Spleen (tissue), 11 donors: ENCODE results near the gene TNNT2. TPM values are rescaled to one million over a fixed set of nuclear protein-coding genes. Genes with fewer than 3 reads are reported as not detected.

Experiments used
- DNase-seq: peaks from one replicate; pipeline ENCODE4 v3.0.0-alpha.2; 2020
- H3K27ac ChIP-seq, 8 donors: fragments of 200-600 bp; sonication (generic) in 7 of 8; 1 replicate in 4 of 8; 2 replicates in 4 of 8; pipeline versions ENCODE4 v1.5.0 to v1.8.0; 2016 to 2021; ENCODE audit warnings: inconsistent platforms in 4 of 8, mild to moderate bottlenecking in 4 of 8, moderate library complexity in 1 of 8
- H3K27me3 ChIP-seq, 7 donors: fragments of 200-600 bp; sonication (generic) in 6 of 7; replicated peaks in 1 of 7; 1 replicate in 4 of 7; 2 replicates in 3 of 7; pipeline versions ENCODE4 v1.5.0 to v1.8.0; 2016 to 2021; ENCODE audit warnings: inconsistent platforms in 3 of 7, mild to moderate bottlenecking in 1 of 7
- H3K36me3 ChIP-seq, 6 donors: fragments of 200-600 bp; sonication (generic) in 5 of 6; 1 replicate in 4 of 6; 2 replicates in 2 of 6; pipeline versions ENCODE4 v1.5.0 to v1.8.0; 2016 to 2021; ENCODE audit warnings: inconsistent platforms in 2 of 6
- H3K4me1 ChIP-seq, 6 donors: fragments of 200-600 bp; sonication (generic) in 5 of 6; 1 replicate in 3 of 6; 2 replicates in 3 of 6; pipeline versions ENCODE4 v1.5.0 to v1.8.0; 2016 to 2021; ENCODE audit warnings: inconsistent platforms in 3 of 6
- H3K4me3 ChIP-seq, 8 donors: fragments of 200-600 bp; sonication (generic) in 7 of 8; 1 replicate in 4 of 8; 2 replicates in 4 of 8; pipeline versions ENCODE4 v1.5.0 to v1.8.0; 2016 to 2021; ENCODE audit warnings: inconsistent platforms in 4 of 8, mild to moderate bottlenecking in 4 of 8, moderate library complexity in 2 of 8
- H3K9me3 ChIP-seq, 8 donors: fragments of 200-600 bp; sonication (generic) in 7 of 8; 1 replicate in 4 of 8; 2 replicates in 4 of 8; pipeline versions ENCODE4 v1.5.0 to v1.8.0; 2016 to 2021; ENCODE audit warnings: inconsistent platforms in 4 of 8
- POLR2A ChIP-seq, 3 donors: fragments of 450-650 bp; IDR thresholded peaks; one replicate each; pipeline ENCODE4 v1.5.1; 2017; ENCODE audit warnings: antibody characterized with exemption in 3 of 3, mild to moderate bottlenecking in 1 of 3
- POLR2AphosphoS5 ChIP-seq, 3 donors: sonication (generic); formaldehyde crosslinking; IDR thresholded peaks; one replicate each; pipeline ENCODE4 v1.5.1; 2017; ENCODE audit warnings: antibody characterized with exemption in 3 of 3
- WGBS, 5 donors: extraction: QIAGEN DNeasy Blood & Tissue Kit in 3 of 5; methylation state at CpG; one replicate each; pipeline versions ENCODE4 v1.1.5 to v1.1.7; 2013 to 2018; 5-methylcytosine and 5-hydroxymethylcytosine counted together
- intact Hi-C: fragments of 100-400 bp; cut with DNase I; formaldehyde crosslinking; loops from one replicate; pipeline ENCODE4 v1.15.0; 2023; ENCODE audit warnings: low total_unique reads
- polyA plus RNA-seq, 3 donors: library from polyadenylated mRNA; stranded (reverse); fragments of 200-250 nt; gene quantifications; one replicate each; pipeline ENCODE4 v1.2.1, GENCODE V29; 2013
- total RNA-seq, 7 donors: library from RNA; depleted of rRNA in 3 of 7; stranded (reverse); fragments of >200 nt in 3 of 7; fragmentation: NEBNext Ultra II Directional in 4 of 7; extraction: Animal tissue kit (Norgen Biotek cat#: 25700) in 4 of 7; gene quantifications; one replicate each; pipeline versions ENCODE4 v1.1.0 to v1.2.1, GENCODE V29; 2016 to 2021
- TF ChIP-seq, protein P1 (sequence below), 11 experiments: fragments of 200-600 bp in 7 of 11; fragments of 450-650 bp in 4 of 11; sonication (generic) in 4 of 11; IDR thresholded peaks in 8 of 11; conservative IDR thresholded peaks in 3 of 11; 1 replicate in 7 of 11; 2 replicates in 4 of 11; pipeline versions ENCODE4 v1.4.0 to v1.8.0; 2016 to 2021; ENCODE audit warnings: antibody characterized with exemption in 11 of 11, inconsistent platforms in 4 of 11, mild to moderate bottlenecking in 1 of 11
- donor health status: healthy with polysubstance abuse.
- donor health status: DM: no; HTN: no; CAD: no; lungs with moderate emphysema.
- donor health status: DM: no; HTN: no; CAD: no.
- donor health status: Bipolar disorder and iron deficiency.
- donor health status: healthy.
- donor health status: DM: no; HTN: no; CAD: no.
- donor health status: DM: yes; HTN: yes; CAD: no.

TNNT2 gene
- total and polyA plus RNA-seq, 10 donors: 0.41 to 3.8 (median 1.2) TPM; not detected in 5

DNA sequence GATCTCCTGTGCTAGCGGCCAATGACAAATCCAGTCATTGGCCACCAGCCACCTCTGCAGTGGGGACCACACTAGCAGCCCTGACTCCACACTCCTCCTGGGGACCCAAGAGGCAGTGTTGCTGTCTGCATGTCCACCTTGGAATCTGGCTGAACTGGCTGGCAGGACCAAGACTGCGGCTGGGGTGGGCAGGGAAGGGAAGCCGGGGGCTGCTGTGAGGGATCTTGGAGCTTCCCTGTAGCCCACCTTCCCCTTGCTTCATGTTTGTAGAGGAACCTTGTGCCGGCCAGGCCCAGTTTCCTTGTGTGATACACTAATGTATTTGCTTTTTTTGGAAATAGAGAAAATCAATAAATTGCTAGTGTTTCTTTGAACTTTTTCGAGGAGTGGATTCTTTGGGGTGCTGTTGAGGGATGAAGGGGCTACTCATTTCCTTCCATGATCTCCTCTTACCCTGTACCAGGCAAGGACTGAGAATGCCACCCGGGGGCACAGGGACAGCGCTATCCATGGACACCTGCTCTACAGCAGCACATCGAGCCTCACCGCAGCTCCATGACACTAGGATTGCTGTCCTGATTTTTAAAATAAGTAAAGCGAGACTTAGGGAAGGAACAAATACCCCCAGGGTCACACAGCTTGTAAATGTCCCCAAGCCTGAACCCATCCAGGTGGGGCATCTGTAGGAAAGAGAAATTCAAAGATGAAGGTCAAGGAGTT is 44.7 kb downstream of the TNNT2 start:
- Histone ChIP-seq H3K27me3 (peaks cover 0 to 6% (median 0%) of the 10 kb centered on the region in 7 donors), H3K4me1 (no peaks in the 10 kb centered on the region), H3K36me3 (no peaks in the 10 kb centered on the region), H3K9me3 (no peaks in the 10 kb centered on the region), H3K4me3 (no peak overlapping the region), H3K27ac (no peak overlapping the region)
- 91 to 97% (median 93%) methylated on average over 9 to 10 of the region's 10 CpGs for WGBS, 5 donors
- peak; percentile 53 for DNase-seq
- TF ChIP-seq POLR2A (IDR thresholded peaks at IDR 0.05) (no peak), POLR2AphosphoS5 (IDR thresholded peaks at IDR 0.05) (no peak)
- TF ChIP-seq, protein P1, sequence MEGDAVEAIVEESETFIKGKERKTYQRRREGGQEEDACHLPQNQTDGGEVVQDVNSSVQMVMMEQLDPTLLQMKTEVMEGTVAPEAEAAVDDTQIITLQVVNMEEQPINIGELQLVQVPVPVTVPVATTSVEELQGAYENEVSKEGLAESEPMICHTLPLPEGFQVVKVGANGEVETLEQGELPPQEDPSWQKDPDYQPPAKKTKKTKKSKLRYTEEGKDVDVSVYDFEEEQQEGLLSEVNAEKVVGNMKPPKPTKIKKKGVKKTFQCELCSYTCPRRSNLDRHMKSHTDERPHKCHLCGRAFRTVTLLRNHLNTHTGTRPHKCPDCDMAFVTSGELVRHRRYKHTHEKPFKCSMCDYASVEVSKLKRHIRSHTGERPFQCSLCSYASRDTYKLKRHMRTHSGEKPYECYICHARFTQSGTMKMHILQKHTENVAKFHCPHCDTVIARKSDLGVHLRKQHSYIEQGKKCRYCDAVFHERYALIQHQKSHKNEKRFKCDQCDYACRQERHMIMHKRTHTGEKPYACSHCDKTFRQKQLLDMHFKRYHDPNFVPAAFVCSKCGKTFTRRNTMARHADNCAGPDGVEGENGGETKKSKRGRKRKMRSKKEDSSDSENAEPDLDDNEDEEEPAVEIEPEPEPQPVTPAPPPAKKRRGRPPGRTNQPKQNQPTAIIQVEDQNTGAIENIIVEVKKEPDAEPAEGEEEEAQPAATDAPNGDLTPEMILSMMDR (IDR thresholded peaks at IDR 0.05 in 8 of 11, conservative IDR thresholded peaks at IDR 0.05 in 3 of 11): no peak
- intact Hi-C loops: no loop called here

DNA sequence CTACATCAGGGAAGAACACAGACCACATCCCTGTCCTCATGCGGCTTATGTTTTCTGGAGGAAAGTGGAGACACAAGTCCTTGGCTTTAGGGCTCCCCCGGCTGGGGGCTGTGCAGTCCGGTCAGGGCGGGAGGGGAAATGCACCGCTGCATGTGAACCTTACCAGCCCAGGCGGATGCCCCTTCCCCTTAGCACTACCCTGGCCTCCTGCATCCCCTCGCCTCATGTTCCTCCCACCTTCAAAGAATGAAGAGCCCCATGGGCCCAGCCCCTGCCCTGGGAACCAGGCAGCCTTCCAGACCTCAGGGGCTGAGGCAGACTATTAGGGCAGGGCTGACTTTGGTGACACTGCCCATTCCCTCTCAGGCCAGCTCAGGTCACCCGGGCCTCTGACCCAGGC is 45.5 kb downstream of the TNNT2 start:
- intact Hi-C loops: no loop called here
- WGBS, 5 donors: 82 to 91% (median 90%) methylated on average over 8 of the region's 8 CpGs
- H3K9me3 ChIP-seq: no peaks in the 10 kb centered on the region
- H3K36me3 ChIP-seq: no peaks in the 10 kb centered on the region
- DNase-seq: peak; percentile 66
- no peak overlapping the region for H3K4me3 ChIP-seq
- no peaks in the 10 kb centered on the region for H3K4me1 ChIP-seq
- peaks cover 0 to 6% (median 0%) of the 10 kb centered on the region in 7 donors for H3K27me3 ChIP-seq
- TF ChIP-seq POLR2A (IDR thresholded peaks at IDR 0.05) (no peak), POLR2AphosphoS5 (IDR thresholded peaks at IDR 0.05) (no peak)
- TF ChIP-seq, protein P1 (IDR thresholded peaks at IDR 0.05 in 8 of 11, conservative IDR thresholded peaks at IDR 0.05 in 3 of 11): no peak
- H3K27ac ChIP-seq: no peak overlapping the region

DNA sequence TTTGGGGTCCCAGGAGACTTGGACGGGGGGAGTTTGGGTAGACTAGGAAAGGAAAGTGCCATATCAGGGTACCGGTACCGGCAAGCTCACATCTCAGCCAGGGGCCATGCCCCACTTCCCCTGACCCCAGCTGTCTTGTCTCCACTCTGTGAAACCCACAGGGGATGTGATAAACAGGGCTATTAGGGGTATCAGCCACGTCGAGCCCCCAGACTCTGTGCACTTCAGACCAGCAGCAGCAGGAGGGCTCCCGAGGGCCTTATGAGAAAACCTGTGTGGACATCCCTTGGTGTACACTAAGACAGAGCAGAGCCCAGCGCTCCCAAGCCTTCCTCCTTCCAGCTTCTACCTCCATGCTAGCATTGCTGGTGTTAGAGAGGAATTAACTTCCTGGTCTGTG is 46.3 kb downstream of the TNNT2 start:
- Histone ChIP-seq H3K36me3 (no peaks in the 10 kb centered on the region), H3K27ac (no peak overlapping the region), H3K9me3 (no peaks in the 10 kb centered on the region), H3K4me3 (no peak overlapping the region), H3K27me3 (peaks cover 0 to 6% (median 0%) of the 10 kb centered on the region in 7 donors), H3K4me1 (no peaks in the 10 kb centered on the region)
- TF ChIP-seq POLR2A (IDR thresholded peaks at IDR 0.05) (no peak), POLR2AphosphoS5 (IDR thresholded peaks at IDR 0.05) (no peak)
- TF ChIP-seq, protein P1 (IDR thresholded peaks at IDR 0.05 in 8 of 11, conservative IDR thresholded peaks at IDR 0.05 in 3 of 11): no peak
- intact Hi-C loops: no loop called here
- 73 to 87% (median 83%) methylated on average over 7 of the region's 7 CpGs for WGBS, 5 donors
- peak; percentile 37 for DNase-seq

DNA sequence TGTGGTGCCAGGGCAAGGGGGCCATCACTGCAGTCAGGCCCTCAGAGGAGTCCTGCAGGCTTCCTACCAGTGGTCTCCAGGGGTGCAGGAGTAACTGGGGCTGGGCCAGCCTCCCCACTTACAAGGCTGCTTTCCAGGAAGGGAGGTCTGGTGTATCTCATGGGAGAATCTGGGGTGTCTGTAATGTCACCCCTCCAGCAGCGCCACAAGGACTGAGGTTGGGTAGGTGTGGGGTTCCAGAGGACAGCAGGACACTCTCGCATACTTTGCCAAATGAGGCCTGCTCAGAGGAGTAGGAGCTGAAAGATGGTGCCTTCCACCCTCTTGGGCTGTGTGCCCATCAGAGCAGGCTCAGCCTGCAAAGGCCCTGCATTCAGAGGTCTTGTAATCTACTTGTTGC is 46.9 kb downstream of the TNNT2 start:
- peak; percentile 32 for DNase-seq
- TF ChIP-seq POLR2A (IDR thresholded peaks at IDR 0.05) (no peak), POLR2AphosphoS5 (IDR thresholded peaks at IDR 0.05) (no peak)
- TF ChIP-seq, protein P1 (IDR thresholded peaks at IDR 0.05 in 8 of 11, conservative IDR thresholded peaks at IDR 0.05 in 3 of 11): no peak
- Histone ChIP-seq H3K4me1 (no peaks in the 10 kb centered on the region), H3K27me3 (peaks cover 0 to 6% (median 0%) of the 10 kb centered on the region in 7 donors), H3K4me3 (no peak overlapping the region), H3K27ac (no peak overlapping the region), H3K9me3 (no peaks in the 10 kb centered on the region), H3K36me3 (no peaks in the 10 kb centered on the region)
- intact Hi-C loops: no loop called here
- 89 to 98% (median 96%) methylated on average over 2 of the region's 2 CpGs for WGBS, 5 donors
